ENCODE measurements around the gene HDAC7. TPM values are rescaled to one million over a fixed set of nuclear protein-coding genes. Genes with fewer than 3 reads are reported as not detected.

Gene HDAC7
- total and polyA plus RNA-seq, 12 donors, result 9.1 to 184 (median 147) TPM

DNA sequence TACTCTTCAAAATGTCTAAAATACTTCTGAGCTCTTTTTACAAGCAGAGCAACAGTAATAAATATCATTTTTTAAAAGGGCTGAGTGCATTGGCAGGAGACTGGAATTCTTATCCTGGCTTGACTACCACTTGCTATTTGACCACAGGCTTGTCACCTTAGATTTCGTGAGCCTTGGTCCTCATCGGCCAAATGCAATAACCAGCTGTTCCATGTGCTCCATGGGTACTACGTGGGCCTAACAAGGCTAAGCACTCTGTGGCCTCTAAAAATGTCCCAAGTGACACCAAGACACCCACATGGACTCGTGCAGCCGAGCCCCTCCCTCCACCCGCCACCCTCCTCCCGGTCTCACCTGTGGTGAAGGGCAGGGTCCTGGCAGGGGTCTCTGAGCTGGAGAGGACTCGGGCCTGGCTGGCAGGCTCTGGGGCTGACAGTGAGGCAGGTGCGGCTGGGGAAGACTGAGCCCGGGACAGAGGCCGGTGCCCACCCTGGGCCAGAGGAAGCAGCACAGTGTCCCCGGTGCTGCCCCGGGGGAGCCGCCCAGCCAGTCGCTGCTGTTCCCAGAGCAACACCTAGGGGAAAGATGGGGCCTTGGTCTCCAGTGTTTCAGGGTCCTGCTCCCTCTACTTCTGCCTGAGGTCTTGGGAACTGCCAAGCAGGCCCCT, 26.6 kb downstream of the HDAC7 start:
- no peak overlapping the region for H3K4me3 ChIP-seq
- WGBS, 4 donors, result 79 to 87% (median 87%) methylated on average over 3 to 15 of the region's 15 CpGs
- H3K9me3 ChIP-seq (replicated peaks in 1 of 3), result no peaks in the 10 kb centered on the region
- no peak for DNase-seq
- H3K27ac ChIP-seq, result peak overlapping the region in 1 of 5 donors; percentile 6
- no peaks in the 10 kb centered on the region for H3K4me1 ChIP-seq (replicated peaks in 1 of 2)
- intact Hi-C loops (cut with DNase I), result no loop called here
- H3K36me3 ChIP-seq (replicated peaks in 1 of 2), result peaks cover 0 to 96% of the 10 kb centered on the region in 2 donors
- TF ChIP-seq, protein P1, sequence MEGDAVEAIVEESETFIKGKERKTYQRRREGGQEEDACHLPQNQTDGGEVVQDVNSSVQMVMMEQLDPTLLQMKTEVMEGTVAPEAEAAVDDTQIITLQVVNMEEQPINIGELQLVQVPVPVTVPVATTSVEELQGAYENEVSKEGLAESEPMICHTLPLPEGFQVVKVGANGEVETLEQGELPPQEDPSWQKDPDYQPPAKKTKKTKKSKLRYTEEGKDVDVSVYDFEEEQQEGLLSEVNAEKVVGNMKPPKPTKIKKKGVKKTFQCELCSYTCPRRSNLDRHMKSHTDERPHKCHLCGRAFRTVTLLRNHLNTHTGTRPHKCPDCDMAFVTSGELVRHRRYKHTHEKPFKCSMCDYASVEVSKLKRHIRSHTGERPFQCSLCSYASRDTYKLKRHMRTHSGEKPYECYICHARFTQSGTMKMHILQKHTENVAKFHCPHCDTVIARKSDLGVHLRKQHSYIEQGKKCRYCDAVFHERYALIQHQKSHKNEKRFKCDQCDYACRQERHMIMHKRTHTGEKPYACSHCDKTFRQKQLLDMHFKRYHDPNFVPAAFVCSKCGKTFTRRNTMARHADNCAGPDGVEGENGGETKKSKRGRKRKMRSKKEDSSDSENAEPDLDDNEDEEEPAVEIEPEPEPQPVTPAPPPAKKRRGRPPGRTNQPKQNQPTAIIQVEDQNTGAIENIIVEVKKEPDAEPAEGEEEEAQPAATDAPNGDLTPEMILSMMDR (IDR thresholded peaks at IDR 0.05), result no peak
- no peak for TF ChIP-seq POLR2A (IDR thresholded peaks at IDR 0.05)
- no peaks in the 10 kb centered on the region for H3K27me3 ChIP-seq

DNA sequence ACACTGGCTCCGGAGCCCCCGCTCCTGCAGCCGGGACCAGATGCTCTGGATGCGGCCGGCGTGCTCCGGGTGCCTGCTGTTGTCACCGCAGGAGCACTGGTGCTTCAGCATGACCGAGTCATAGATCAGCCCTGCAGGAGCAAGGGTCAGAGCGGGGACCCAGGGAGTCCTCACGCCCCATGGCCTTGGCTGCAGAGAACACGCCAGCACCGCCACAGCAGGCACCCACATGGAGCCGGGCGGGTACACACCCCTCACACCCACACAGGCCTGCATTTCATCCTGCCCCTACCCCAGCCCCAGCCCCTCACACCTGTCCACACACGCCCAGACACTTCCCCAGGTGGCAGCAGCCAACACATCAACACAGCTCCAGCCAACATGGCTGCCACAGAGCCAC, 27.8 kb downstream of the HDAC7 start:
- Histone ChIP-seq H3K4me1 (replicated peaks in 1 of 2) (peaks cover 2 to 8% of the 10 kb centered on the region in 2 donors), H3K27me3 (no peaks in the 10 kb centered on the region), H3K27ac (peak overlapping the region in 1 of 5 donors; percentile 3), H3K36me3 (replicated peaks in 1 of 2) (peaks cover 0 to 98% of the 10 kb centered on the region in 2 donors), H3K4me3 (no peak overlapping the region), H3K9me3 (replicated peaks in 1 of 3) (no peaks in the 10 kb centered on the region)
- intact Hi-C loops (cut with DNase I), result no loop called here
- WGBS, 4 donors, result 89 to 93% (median 90%) methylated on average over 3 to 16 of the region's 16 CpGs
- no peak for TF ChIP-seq POLR2A (IDR thresholded peaks at IDR 0.05)
- TF ChIP-seq, protein P1 (IDR thresholded peaks at IDR 0.05), result no peak
- no peak for DNase-seq

DNA sequence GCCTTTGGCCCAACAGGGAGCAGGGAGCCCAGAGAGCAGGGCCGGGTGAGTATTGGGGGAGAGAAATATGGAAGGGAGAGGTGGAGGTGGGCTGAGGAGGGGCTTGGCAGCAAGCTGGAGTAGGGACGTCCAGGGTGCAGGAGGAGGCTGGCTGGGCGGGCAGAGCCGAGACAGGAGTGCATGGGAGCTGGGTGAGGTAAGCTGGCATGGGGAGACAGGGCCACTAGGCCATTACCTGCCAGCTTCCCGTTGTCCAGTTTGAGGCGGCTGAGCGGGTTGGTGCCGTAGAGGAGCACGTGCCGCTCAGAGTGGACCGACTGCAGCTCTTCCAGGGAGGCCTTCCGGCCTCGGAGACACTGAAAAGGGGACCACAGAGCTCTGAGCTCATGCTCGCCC, 28.4 kb downstream of the HDAC7 start:
- H3K4me3 ChIP-seq, result no peak overlapping the region
- WGBS, 4 donors, result 88 to 92% (median 89%) methylated on average over 14 of the region's 14 CpGs
- no peak for DNase-seq
- no peaks in the 10 kb centered on the region for H3K9me3 ChIP-seq (replicated peaks in 1 of 3)
- H3K4me1 ChIP-seq (replicated peaks in 1 of 2), result peaks cover 7 to 13% of the 10 kb centered on the region in 2 donors
- peaks cover 0 to 98% of the 10 kb centered on the region in 2 donors for H3K36me3 ChIP-seq (replicated peaks in 1 of 2)
- peak overlapping the region in 2 of 5 donors; percentile 3 for H3K27ac ChIP-seq
- TF ChIP-seq, protein P1 (IDR thresholded peaks at IDR 0.05), result no peak
- no peak for TF ChIP-seq POLR2A (IDR thresholded peaks at IDR 0.05)
- intact Hi-C loops (cut with DNase I), result no loop called here
- H3K27me3 ChIP-seq, result no peaks in the 10 kb centered on the region

DNA sequence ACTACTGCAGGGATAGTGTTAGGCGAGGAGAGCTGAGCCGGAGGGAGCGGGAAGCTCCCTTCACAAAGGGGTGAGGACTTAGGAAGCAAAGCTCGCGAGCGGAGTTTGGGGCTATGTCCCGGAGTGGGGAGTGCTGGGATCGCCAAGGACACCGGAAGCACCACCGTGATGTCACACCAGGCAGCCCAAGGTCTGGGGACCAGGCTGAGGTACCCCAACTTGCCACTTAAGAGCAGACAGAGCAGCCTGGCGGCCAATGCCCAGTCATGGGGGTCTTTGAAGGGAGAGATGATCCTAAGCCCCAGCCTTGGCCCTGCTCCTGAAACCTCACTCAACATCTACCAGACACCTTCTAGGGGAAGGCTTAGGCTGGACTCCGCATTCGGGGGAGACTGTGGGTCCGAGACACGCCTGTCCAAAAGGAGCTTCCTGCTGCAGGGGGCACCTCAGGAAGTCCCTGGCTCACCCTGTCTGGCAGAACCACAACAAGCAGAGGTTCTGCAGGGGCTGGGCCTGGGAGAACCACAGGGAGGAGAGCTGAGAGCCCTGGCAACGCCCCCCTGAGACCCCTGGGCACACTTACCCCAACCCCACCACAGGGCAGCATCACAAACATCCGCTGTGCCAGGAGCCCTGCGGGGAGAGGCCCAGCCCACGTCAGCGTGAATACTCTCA, 28.9 kb downstream of the HDAC7 start:
- peaks cover 0 to 98% of the 10 kb centered on the region in 2 donors for H3K36me3 ChIP-seq (replicated peaks in 1 of 2)
- TF ChIP-seq, protein P1 (IDR thresholded peaks at IDR 0.05), result no peak
- TF ChIP-seq POLR2A (IDR thresholded peaks at IDR 0.05), result no peak
- WGBS, 4 donors, result 89 to 93% (median 91%) methylated on average over 16 to 20 of the region's 20 CpGs

More for the DNA sequence above, 28.9 kb downstream of the HDAC7 start:
- DNase-seq, result no peak
- Histone ChIP-seq H3K9me3 (replicated peaks in 1 of 3) (no peaks in the 10 kb centered on the region), H3K4me1 (replicated peaks in 1 of 2) (peaks cover 11 to 18% of the 10 kb centered on the region in 2 donors), H3K4me3 (no peak overlapping the region), H3K27me3 (no peaks in the 10 kb centered on the region), H3K27ac (peak overlapping the region in 2 of 5 donors; percentile 3)
- intact Hi-C loops (cut with DNase I), result no loop called here

Data from adrenal gland (tissue), 12 donors.